HepG2 (cell line): ENCODE data around the gene IL2RA. TPM values are rescaled to one million over a fixed set of nuclear protein-coding genes. Genes with fewer than 3 reads are reported as not detected.

Experiments used
- GFI1 ChIP-seq: sonication (generic); formaldehyde crosslinking; IDR thresholded peaks from 2 replicates; pipeline ENCODE4 v1.5.0; 2020; ENCODE audit warnings: missing genetic modification reagents, mild to moderate bottlenecking, borderline replicate concordance
- HMGA1 ChIP-seq: sonication (generic); formaldehyde crosslinking; conservative IDR thresholded peaks from 2 replicates; pipeline ENCODE4 v1.4.0; 2020; ENCODE audit warnings: missing genetic modification reagents
- PAF1 ChIP-seq: IDR thresholded peaks from 2 replicates; pipeline ENCODE4 v1.6.1; 2016; ENCODE audit warnings: missing genetic modification reagents, missing compliant biosample characterization
- PAWR ChIP-seq: sonication (generic); formaldehyde crosslinking; IDR thresholded peaks from 2 replicates; pipeline ENCODE4 v1.4.0; 2020; ENCODE audit warnings: missing genetic modification reagents, mild to moderate bottlenecking, borderline replicate concordance
- PCBP1 ChIP-seq: fragments of 200-400 bp; formaldehyde crosslinking; IDR thresholded peaks from 2 replicates; pipeline ENCODE4 v1.6.1; 2017; ENCODE audit warnings: mild to moderate bottlenecking, low read depth, low read length, borderline replicate concordance
- SRSF1 ChIP-seq: fragments of 200-400 bp; formaldehyde crosslinking; optimal IDR thresholded peaks from 2 replicates; pipeline ENCODE3; 2017; ENCODE audit warnings: mild to moderate bottlenecking, low read depth, low read length, moderate library complexity
- TBX2 ChIP-seq: sonication (generic); formaldehyde crosslinking; IDR thresholded peaks from 2 replicates; pipeline ENCODE4 v1.5.0; 2020; ENCODE audit warnings: missing genetic modification reagents, mild to moderate bottlenecking, borderline replicate concordance
- TMF1 ChIP-seq: sonication (generic); formaldehyde crosslinking; IDR thresholded peaks from 2 replicates; pipeline ENCODE4 v1.8.1; 2022; ENCODE audit warnings: low read depth, missing genetic modification reagents
- ZNF230 ChIP-seq: sonication (generic); formaldehyde crosslinking; IDR thresholded peaks from 2 replicates; pipeline ENCODE4 v1.4.0; 2020; ENCODE audit warnings: mild to moderate bottlenecking, missing genetic modification reagents
- ZNF501 ChIP-seq: sonication (generic); formaldehyde crosslinking; IDR thresholded peaks from 2 replicates; pipeline ENCODE4 v1.5.1; 2020; ENCODE audit warnings: mild to moderate bottlenecking, moderate library complexity, missing genetic modification reagents
- ZNF607 ChIP-seq: sonication (generic); formaldehyde crosslinking; IDR thresholded peaks from 2 replicates; pipeline ENCODE4 v1.5.1; 2020; ENCODE audit warnings: missing genetic modification reagents, mild to moderate bottlenecking, borderline replicate concordance
- polyA plus RNA-seq, 8 experiments: library from polyadenylated mRNA; depleted of rRNA in 3 of 8; stranded (reverse) in 7 of 8; unstranded in 1 of 8; fragments of >200 nt; fragmentation: Illumina TruSeq in 4 of 8; extraction: Trizol in 4 of 8; gene quantifications; 2 replicates each; pipeline versions ENCODE4 v1.2.1 to v1.2.3, GENCODE V29; 2011 to 2016; ENCODE audit warnings: low read depth in 4 of 8, missing spikeins in 1 of 8, mixed read lengths in 1 of 8; ENCODE audit not compliant: insufficient read depth in 1 of 8
- total RNA-seq, 5 experiments: library from RNA; depleted of rRNA; stranded (reverse); fragments of >200 nt; fragmentation: Illumina TruSeq; extraction: Trizol; gene quantifications; 2 replicates each; pipeline ENCODE4 v1.2.3, GENCODE V29; 2016; ENCODE audit warnings: low read depth in 1 of 5
- TF ChIP-seq, protein P1 (sequence below): sonication (generic); formaldehyde crosslinking; IDR thresholded peaks from 2 replicates; pipeline ENCODE4; 2020; ENCODE audit warnings: missing genetic modification reagents, mild to moderate bottlenecking, borderline replicate concordance
- TF ChIP-seq, protein P2 (sequence below): sonication (generic); formaldehyde crosslinking; IDR thresholded peaks from 2 replicates; pipeline ENCODE4 v1.5.1; 2020; ENCODE audit warnings: mild to moderate bottlenecking, missing genetic modification reagents
- TF ChIP-seq, protein P3 (sequence below): sonication (generic); formaldehyde crosslinking; IDR thresholded peaks from 2 replicates; pipeline ENCODE4 v1.4.0; 2020; ENCODE audit warnings: missing genetic modification reagents
- TF ChIP-seq, protein P4 (sequence below): sonication (generic); formaldehyde crosslinking; IDR thresholded peaks from 2 replicates; pipeline ENCODE4 v1.4.0; 2020; ENCODE audit warnings: missing genetic modification reagents

IL2RA gene
- total and polyA plus RNA-seq, 2 of the 13 experiments (the other 11 are each of a cell fraction or from before 2014, with no cell fraction given), result not detected

DNA sequence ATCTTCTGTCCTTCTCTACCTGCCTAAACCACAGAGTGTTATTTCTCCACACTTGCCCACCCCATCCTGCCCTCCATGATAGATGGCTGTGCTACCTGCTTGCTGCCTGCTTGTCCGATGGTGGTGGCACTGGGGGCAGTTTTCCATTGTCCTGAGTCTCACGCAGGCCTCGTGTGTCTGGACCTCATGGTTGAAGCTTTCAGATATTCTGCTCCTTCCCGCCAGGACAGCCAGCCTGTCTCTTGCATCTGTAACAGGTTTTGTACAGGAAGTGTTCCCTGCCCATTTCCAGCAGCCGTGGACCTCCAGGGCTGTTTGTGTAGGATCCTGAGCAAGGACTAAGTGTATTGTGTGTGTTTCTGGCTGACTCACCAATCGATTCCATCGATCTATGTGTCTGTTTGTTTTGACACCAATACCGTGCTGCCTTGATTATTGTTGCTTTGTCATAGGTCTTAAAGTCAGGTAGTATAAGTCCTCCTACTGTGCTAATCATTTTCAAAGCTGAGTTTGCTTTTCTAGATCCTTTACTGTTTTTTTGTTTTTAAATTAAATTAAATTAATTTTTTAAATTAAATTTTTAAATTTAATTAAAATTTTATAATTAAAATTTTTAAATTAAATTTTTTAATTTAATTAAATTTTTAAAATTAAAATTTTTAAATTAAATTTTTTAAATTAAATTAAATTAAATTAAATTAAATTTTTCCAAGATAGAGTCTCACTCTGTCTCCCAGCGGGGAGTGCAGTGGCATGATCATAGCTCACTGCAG lies 93.3 kb downstream of the IL2RA start (continued):
- TF ChIP-seq, protein P1, sequence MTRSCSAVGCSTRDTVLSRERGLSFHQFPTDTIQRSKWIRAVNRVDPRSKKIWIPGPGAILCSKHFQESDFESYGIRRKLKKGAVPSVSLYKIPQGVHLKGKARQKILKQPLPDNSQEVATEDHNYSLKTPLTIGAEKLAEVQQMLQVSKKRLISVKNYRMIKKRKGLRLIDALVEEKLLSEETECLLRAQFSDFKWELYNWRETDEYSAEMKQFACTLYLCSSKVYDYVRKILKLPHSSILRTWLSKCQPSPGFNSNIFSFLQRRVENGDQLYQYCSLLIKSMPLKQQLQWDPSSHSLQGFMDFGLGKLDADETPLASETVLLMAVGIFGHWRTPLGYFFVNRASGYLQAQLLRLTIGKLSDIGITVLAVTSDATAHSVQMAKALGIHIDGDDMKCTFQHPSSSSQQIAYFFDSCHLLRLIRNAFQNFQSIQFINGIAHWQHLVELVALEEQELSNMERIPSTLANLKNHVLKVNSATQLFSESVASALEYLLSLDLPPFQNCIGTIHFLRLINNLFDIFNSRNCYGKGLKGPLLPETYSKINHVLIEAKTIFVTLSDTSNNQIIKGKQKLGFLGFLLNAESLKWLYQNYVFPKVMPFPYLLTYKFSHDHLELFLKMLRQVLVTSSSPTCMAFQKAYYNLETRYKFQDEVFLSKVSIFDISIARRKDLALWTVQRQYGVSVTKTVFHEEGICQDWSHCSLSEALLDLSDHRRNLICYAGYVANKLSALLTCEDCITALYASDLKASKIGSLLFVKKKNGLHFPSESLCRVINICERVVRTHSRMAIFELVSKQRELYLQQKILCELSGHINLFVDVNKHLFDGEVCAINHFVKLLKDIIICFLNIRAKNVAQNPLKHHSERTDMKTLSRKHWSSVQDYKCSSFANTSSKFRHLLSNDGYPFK (CRISPR knock-in tag), result no peak
- TF ChIP-seq GFI1 (CRISPR knock-in tag) (peak; percentile 62; the same call in 1 of the 2 replicates), PAF1 (CRISPR knock-in tag) (no peak), TBX2 (CRISPR knock-in tag) (peak; percentile 99), PCBP1 (no peak), ZNF607 (CRISPR knock-in tag) (peak; percentile 53; the same call in 1 of the 2 replicates), TMF1 (CRISPR knock-in tag) (no peak), ZNF230 (CRISPR knock-in tag) (no peak), PAWR (CRISPR knock-in tag) (no peak), ZNF501 (0 out of 2 replicates have a peak, but pooled peaks have one; percentile 33), HMGA1 (no peak), SRSF1 (no peak)
- TF ChIP-seq, protein P2, sequence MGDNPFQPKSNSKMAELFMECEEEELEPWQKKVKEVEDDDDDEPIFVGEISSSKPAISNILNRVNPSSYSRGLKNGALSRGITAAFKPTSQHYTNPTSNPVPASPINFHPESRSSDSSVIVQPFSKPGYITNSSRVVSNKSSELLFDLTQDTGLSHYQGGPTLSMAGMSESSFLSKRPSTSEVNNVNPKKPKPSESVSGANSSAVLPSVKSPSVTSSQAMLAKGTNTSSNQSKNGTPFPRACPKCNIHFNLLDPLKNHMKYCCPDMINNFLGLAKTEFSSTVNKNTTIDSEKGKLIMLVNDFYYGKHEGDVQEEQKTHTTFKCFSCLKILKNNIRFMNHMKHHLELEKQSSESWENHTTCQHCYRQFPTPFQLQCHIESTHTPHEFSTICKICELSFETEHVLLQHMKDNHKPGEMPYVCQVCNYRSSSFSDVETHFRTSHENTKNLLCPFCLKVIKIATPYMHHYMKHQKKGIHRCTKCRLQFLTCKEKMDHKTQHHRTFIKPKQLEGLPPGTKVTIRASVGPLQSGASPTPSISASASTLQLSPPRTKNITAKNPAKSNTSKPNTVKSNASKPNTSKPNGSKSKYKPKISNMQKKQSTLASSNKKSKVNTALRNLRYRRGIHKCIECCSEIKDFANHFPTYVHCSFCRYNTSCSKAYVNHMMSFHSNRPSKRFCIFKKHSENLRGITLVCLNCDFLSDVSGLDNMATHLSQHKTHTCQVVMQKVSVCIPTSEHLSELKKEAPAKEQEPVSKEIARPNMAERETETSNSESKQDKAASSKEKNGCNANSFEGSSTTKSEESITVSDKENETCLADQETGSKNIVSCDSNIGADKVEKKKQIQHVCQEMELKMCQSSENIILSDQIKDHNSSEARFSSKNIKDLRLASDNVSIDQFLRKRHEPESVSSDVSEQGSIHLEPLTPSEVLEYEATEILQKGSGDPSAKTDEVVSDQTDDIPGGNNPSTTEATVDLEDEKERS (CRISPR knock-in tag), result peak; percentile 33; the same call in 1 of the 2 replicates
- TF ChIP-seq, protein P3, sequence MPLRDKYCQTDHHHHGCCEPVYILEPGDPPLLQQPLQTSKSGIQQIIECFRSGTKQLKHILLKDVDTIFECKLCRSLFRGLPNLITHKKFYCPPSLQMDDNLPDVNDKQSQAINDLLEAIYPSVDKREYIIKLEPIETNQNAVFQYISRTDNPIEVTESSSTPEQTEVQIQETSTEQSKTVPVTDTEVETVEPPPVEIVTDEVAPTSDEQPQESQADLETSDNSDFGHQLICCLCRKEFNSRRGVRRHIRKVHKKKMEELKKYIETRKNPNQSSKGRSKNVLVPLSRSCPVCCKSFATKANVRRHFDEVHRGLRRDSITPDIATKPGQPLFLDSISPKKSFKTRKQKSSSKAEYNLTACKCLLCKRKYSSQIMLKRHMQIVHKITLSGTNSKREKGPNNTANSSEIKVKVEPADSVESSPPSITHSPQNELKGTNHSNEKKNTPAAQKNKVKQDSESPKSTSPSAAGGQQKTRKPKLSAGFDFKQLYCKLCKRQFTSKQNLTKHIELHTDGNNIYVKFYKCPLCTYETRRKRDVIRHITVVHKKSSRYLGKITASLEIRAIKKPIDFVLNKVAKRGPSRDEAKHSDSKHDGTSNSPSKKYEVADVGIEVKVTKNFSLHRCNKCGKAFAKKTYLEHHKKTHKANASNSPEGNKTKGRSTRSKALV (CRISPR knock-in tag), result peak; percentile 91
- TF ChIP-seq, protein P4, sequence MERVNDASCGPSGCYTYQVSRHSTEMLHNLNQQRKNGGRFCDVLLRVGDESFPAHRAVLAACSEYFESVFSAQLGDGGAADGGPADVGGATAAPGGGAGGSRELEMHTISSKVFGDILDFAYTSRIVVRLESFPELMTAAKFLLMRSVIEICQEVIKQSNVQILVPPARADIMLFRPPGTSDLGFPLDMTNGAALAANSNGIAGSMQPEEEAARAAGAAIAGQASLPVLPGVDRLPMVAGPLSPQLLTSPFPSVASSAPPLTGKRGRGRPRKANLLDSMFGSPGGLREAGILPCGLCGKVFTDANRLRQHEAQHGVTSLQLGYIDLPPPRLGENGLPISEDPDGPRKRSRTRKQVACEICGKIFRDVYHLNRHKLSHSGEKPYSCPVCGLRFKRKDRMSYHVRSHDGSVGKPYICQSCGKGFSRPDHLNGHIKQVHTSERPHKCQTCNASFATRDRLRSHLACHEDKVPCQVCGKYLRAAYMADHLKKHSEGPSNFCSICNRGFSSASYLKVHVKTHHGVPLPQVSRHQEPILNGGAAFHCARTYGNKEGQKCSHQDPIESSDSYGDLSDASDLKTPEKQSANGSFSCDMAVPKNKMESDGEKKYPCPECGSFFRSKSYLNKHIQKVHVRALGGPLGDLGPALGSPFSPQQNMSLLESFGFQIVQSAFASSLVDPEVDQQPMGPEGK (CRISPR knock-in tag), result no peak
